ENCODE results near the gene PAN2.
A peak's percentile ranks its signal among the peaks of the same experiment; 100 is the strongest.
"Not testable (repeated sequence)": the region's sequence is repeated elsewhere in the genome, so short reads cannot be mapped to it uniquely, and the experiment has no call there.

The PAN2 gene, protein sequence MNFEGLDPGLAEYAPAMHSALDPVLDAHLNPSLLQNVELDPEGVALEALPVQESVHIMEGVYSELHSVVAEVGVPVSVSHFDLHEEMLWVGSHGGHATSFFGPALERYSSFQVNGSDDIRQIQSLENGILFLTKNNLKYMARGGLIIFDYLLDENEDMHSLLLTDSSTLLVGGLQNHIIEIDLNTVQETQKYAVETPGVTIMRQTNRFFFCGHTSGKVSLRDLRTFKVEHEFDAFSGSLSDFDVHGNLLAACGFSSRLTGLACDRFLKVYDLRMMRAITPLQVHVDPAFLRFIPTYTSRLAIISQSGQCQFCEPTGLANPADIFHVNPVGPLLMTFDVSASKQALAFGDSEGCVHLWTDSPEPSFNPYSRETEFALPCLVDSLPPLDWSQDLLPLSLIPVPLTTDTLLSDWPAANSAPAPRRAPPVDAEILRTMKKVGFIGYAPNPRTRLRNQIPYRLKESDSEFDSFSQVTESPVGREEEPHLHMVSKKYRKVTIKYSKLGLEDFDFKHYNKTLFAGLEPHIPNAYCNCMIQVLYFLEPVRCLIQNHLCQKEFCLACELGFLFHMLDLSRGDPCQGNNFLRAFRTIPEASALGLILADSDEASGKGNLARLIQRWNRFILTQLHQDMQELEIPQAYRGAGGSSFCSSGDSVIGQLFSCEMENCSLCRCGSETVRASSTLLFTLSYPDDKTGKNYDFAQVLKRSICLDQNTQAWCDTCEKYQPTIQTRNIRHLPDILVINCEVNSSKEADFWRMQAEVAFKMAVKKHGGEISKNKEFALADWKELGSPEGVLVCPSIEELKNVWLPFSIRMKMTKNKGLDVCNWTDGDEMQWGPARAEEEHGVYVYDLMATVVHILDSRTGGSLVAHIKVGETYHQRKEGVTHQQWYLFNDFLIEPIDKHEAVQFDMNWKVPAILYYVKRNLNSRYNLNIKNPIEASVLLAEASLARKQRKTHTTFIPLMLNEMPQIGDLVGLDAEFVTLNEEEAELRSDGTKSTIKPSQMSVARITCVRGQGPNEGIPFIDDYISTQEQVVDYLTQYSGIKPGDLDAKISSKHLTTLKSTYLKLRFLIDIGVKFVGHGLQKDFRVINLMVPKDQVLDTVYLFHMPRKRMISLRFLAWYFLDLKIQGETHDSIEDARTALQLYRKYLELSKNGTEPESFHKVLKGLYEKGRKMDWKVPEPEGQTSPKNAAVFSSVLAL

DNA sequence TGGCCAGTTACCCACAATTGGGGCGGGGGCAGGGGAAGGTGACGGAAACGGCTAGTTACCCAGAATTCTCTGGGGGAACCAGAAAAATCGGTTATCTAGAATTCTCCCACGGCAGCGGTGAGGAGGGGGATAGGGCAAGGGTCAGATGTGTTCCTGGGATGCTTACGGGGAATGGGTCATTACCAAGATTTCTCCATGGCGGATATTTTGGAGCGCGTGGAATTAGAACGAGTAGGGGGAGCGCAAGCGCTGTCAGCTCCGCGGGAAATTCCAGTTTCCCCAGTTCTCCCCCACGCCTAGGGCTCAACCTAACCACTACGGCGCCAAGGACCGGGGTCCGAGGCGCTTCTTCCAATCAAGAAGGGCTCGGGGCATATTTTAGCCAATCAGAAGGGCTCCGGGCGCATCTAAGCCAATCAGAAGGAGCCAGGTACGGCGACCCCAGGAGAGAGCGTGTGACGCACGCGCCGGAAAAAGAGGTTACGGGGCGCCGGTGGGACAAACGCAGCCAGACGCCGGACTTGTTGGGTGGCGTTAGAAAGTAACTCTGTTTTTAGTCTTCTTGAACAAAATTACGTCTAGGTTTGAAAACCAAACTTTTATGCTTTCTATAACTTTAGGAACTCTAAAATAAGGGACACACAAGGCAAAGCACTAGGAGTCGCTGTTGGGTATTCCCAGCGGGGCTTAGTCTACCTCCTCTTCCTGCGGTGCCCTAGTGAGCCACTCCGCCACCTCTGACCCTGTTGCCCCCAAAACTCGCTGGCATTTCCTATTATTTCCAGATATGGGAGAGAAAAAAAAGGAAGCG, at the start of gene PAN2:
Gene PAN2, minus strand, starts transcription at position 322 of the 811 bp plus-strand sequence. CDS start 906 bp downstream, outside the sequence.
- peak; percentile 94 to 95 for DNase-seq

DNA sequence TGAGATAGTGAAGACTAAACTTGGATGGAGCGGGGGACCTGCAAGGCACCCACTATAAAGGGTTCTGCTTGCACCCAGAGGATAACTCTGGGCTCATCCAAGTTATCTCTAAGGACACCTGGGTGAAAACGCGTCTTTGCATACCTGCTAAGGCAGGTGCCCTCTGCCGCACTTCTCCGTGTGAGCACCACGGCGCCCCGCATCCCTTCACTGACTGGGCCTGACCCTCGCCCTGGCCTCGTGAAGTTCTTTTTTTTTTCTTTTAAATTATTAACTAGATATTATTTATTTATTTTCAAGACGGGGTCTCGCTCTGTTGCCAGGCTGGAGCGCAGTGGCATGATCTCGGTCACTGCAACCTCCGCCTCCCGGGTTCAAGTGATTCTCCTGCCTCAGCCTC, 48.8 kb upstream of the PAN2 start:
- DNase-seq, result no peak

- no peak for DNase-seq
These were observed 44.2 kb upstream of the PAN2 start for GRCh38 chr12:56377989-56378316.

DNA sequence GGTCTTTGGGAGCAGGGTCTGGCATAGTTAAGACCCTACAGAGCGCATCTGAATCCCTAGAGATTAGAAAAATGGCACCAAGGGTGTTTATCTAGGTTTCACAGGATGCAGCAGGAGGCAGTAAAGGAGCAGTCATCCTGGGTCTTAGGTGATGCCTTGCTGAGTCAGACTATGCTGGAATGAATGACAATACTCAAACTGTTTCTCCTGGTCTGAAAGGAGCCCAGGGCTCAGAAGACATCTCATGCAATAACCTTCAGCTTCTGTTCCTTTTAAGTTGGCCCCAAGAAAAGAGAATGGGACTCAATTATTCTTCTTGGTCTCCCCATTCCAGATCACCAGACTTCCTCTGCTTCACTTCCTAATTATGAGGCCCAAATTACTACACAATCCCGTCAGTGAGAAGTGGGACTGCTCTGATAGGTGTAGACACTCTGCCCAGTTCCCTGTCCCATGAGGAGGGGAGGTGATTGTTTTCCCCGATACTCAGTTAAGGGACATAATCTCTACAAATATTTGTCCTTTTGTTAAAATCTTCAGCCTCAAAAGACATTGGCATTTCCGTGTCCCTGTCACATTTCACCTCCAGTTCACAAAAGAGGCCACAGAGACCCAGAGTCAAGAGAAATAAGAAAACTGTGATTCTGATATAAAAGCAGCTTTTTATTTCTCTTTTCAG, 43.6 kb upstream of the PAN2 start:
- DNase-seq, result no peak

GRCh38 chr12:56375598-56376434, 42.0 kb upstream of the PAN2 start:
- no peak for DNase-seq

DNA sequence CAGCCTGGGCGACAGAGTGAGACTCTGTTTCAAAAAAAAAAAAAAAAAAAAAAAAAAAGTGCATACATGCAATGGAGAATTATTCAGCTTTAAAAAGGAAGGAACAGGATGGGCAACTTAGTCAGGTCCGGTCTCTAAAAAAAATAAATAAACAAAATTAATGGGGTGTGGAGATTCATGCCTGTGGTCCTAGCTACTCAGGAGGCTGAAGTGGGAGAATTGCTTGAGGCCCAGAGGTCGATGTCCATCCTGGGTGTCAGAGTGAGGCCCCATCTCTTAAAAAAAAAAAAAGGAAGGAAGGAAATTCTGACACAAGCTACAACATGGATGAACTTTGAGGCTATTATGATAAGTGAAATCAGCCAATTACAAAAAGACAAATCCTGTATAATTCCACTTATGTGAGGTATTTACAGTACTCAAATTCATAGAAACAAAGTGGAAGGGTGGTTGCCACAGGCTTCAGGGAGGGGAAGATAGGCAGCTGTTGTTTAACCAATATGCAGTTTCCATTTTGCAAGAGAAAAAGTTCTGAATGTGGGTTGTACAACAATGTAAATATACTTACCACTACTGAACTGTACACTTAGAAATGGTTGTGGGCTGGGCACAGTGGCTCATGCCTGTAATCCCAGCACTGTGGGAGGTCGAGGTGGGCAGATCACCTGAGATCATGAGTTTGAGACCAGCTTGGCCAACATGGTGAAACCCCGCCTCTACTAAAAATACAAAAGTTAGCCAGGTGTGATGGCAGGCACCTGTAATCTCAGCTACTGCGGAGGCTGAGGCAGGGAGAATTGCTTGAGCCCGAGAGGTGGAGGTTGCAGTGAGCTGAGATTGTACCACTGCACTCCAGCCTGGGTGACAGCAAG, 41.2 kb upstream of the PAN2 start:
- no peak for DNase-seq

GRCh38 chr12:56373515-56373914, 39.7 kb upstream of the PAN2 start:
- no peak for DNase-seq

GRCh38 chr12:56366948-56367347, 33.1 kb upstream of the PAN2 start:
- no peak for DNase-seq

- DNase-seq, result no peak
These were observed 28.6 kb upstream of the PAN2 start, which contains the start of gene APOF for GRCh38 chr12:56362130-56363059. Gene APOF, minus strand, starts transcription at chr12:56362857. Its CDS starts 112 bp downstream, at chr12:56362745.

- no peak for DNase-seq
These were observed 27.8 kb upstream of the PAN2 start for GRCh38 chr12:56361487-56362129.

DNA sequence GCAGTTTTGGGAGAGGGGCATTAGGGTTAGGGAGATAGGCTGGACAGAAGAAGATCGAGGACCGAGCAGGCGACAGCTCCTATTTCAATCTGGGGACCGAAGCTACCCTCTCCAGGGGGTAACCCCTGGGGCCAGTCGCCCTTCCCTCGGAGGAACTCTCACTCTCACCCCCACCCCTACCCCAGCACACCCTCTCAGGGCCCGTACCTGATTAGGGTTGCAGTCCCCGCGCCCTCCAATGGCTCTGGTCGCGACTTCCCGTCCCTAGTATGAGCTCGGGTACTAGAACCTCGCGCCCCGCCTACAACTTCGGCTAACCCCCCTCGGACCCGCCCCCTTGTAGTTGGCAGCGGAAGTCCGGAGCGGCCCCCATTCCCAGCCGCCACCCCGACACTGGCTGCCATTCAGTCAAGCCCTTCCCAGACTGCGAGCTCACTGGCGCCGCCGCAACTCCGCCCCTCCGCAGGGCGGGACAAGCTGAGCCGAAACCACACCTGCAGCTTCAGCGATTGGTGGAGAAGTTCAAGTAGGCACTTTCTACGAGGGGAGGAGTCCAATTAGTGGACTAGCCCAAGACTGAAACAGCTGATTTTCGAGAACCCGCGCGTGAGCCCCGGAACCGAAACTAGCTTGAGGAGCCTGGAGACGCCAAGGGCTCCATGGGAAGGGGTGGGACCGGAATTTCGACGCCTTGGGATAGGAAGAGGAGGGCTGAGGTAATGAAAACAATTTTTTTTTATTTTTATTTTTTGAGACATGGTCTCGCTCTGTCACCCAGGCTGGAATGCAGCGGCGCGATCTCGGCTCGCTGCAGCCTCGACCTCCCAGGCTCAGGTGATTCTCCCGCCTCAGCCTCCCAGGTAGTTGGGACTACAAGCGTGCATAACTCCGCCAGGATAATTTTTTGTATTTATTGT, 26.3 kb upstream of the PAN2 start, which contains the start of gene STAT2:
Gene STAT2, minus strand, starts transcription at position 257 of the 917 bp plus-strand sequence. CDS start 3,536 bp downstream, outside the sequence.
- DNase-seq, result peak; percentile 99

DNA sequence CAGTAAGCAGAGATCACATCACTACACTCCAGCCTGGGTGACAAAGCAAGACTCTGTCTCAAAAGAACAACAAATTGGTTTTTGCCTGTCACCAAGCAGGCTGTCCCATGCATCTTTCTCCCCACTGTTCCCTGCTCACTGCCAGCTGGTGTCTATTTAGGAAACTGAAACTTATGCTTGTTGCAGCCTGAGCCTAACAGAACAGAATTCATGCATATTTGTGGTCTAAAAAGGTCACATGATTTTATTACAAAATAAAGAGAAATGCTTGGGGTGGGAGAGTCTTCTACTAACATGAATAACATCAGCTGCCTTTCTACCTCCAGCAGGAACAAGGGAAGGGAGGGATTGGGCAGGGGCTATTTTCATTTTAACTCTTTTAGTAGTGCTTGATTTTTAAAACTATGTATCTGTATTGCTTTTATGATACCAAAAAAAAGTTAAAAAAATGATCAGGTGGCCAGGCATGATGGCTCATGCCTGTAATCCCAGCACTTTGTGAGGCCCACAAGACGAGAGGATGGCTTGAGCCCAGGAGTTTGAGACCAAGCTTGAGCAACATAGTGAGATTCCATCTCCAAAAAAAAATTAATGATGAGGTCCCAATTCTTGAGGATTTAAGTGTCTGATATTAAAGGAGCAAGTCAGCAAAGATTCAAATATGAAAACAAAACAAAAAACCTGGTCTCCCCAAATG, 25.2 kb upstream of the PAN2 start:
- no peak for DNase-seq

GRCh38 chr12:56351325-56351724, 17.5 kb upstream of the PAN2 start:
- no peak for DNase-seq

- DNase-seq, result no peak
These were observed 16.9 kb upstream of the PAN2 start for GRCh38 chr12:56350662-56351061.

DNA sequence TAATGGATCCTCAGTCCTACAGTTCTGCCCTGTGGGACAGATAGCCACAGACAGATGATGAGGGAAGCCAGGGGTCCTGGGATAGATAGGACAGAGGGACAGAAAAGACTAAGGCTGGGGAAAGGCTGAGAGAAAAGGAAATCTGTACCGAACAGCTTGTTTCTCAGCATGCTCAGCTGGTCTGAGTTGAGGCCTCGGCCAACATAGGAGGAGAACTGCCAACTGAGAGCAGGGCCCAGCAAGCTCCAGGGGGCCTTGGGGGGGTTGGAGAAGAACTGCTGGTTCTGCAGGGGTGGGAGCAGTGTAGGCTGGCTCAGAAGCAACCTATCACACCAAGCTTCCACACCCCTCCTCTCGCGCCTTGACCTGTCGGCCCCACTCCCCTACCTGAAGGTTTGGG, 15.0 kb upstream of the PAN2 start:
- DNase-seq, result no peak

- not testable (repeated sequence) for DNase-seq
These were observed 13.5 kb upstream of the PAN2 start for GRCh38 chr12:56347255-56347654.
